PC-9 (cell line): ENCODE results near the gene DDAH2. TPM values are rescaled to one million over a fixed set of nuclear protein-coding genes. Genes with fewer than 3 reads are reported as not detected.

Experiments used
- BruUV-seq: library from RNA; stranded (reverse); fragments of 400-500 nt; replicated peaks from 2 replicates; lab custom pipeline; 2021; lab: Mats Ljungman, UMichigan
- CTCF ChIA-PET: fragments of 300-600 bp; sonication (Branson Sonifier 250); formaldehyde crosslinking; loops from one replicate; lab custom pipeline; 2022; ENCODE audit warnings: antibody characterized with exemption; lab: Charles Lee
- POLR2A ChIA-PET: fragments of 300-600 bp; sonication (Branson Sonifier 250); formaldehyde crosslinking; loops from one replicate; lab custom pipeline; 2022; ENCODE audit warnings: antibody characterized with exemption; ENCODE audit not compliant: unreplicated experiment; lab: Charles Lee
- DNase-seq, 2 experiments: peaks; one replicate each; pipeline versions ENCODE4 v3.0.0 to v3.0.0-alpha.2; 2015 to 2022; ENCODE audit warnings: mixed read lengths in 1 of 2
- H2AFZ ChIP-seq: fragments of 200-600 bp; sonication (generic); 2 replicates; pipeline ENCODE4 v1.8.1; 2017; ENCODE audit warnings: antibody characterized with exemption
- H3F3A ChIP-seq: fragments of 200-600 bp; sonication (generic); 2 replicates; pipeline ENCODE4 v1.8.1; 2017; ENCODE audit warnings: antibody characterized with exemption, mild to moderate bottlenecking, low read depth; ENCODE audit not compliant: insufficient read depth
- H3K27ac ChIP-seq: fragments of 200-600 bp; sonication (generic); 2 replicates; pipeline ENCODE4 v1.6.1; 2016; ENCODE audit warnings: mixed run types
- H3K27me3 ChIP-seq: fragments of 200-600 bp; sonication (generic); 2 replicates; pipeline ENCODE4 v1.6.1; 2016; ENCODE audit warnings: low read depth, mixed run types; ENCODE audit not compliant: insufficient read depth
- H3K36me3 ChIP-seq: fragments of 200-600 bp; sonication (generic); 2 replicates; pipeline ENCODE4 v1.6.1; 2016; ENCODE audit warnings: low read depth, mixed run types
- H3K4me1 ChIP-seq: fragments of 200-600 bp; sonication (generic); replicated peaks from 2 replicates; pipeline ENCODE4 v1.6.1; 2016; ENCODE audit warnings: mixed run types; ENCODE audit not compliant: insufficient read depth
- H3K4me2 ChIP-seq: fragments of 200-600 bp; sonication (generic); 2 replicates; pipeline ENCODE4 v1.6.1; 2017; ENCODE audit warnings: mixed run types
- H3K4me3 ChIP-seq: fragments of 200-600 bp; sonication (generic); 2 replicates; pipeline ENCODE4 v1.6.1; 2016; ENCODE audit warnings: mixed run types
- H3K79me2 ChIP-seq: fragments of 200-600 bp; sonication (generic); 2 replicates; pipeline ENCODE4 v1.6.1; 2017; ENCODE audit warnings: low read depth, mixed run types
- H3K9me2 ChIP-seq: fragments of 200-600 bp; sonication (generic); 2 replicates; pipeline ENCODE4 v1.8.1; 2017; ENCODE audit warnings: mild to moderate bottlenecking; ENCODE audit not compliant: insufficient read depth
- H3K9me3 ChIP-seq: fragments of 200-600 bp; sonication (generic); 2 replicates; pipeline ENCODE4 v1.8.1; 2016; ENCODE audit warnings: low read depth; ENCODE audit not compliant: insufficient read depth
- H4K20me1 ChIP-seq: fragments of 200-600 bp; sonication (generic); 2 replicates; pipeline ENCODE4 v1.8.1; 2017; ENCODE audit not compliant: insufficient read depth
- CTCF ChIP-seq: fragments of 200-600 bp; sonication (generic); conservative IDR thresholded peaks from 2 replicates; pipeline ENCODE4 v1.6.1; 2017; ENCODE audit warnings: mixed run types, antibody characterized with exemption, mild to moderate bottlenecking, moderate library complexity
- EZH2 ChIP-seq: fragments of 200-600 bp; sonication (generic); IDR thresholded peaks from 2 replicates; pipeline ENCODE4 v1.8.0; 2017; ENCODE audit warnings: antibody characterized with exemption, low read depth
- intact Hi-C: fragments of 100-400 bp; cut with micrococcal nuclease; formaldehyde crosslinking; loops from one replicate; pipeline ENCODE4 v1.10.0; 2022; ENCODE audit not compliant: unreplicated experiment
- total RNA-seq: library from RNA; stranded (reverse); gene quantifications from 2 replicates; pipeline ENCODE4 v1.2.3, GENCODE V29; 2021

Gene DDAH2
- total RNA-seq, 1 experiment from 2014 or later, result 58.3 TPM

- H3K27me3 ChIP-seq, result no peaks in the 10 kb centered on the region
- no peak overlapping the region; the same call in 1 of the 2 replicates for H3K4me2 ChIP-seq
- no peaks in the 10 kb centered on the region for H3K79me2 ChIP-seq
- TSS peak; percentile 39 for BruUV-seq
- H4K20me1 ChIP-seq, result no peaks in the 10 kb centered on the region
- peaks cover 31% of the 10 kb centered on the region; the same call in 1 of the 2 replicates for H3F3A ChIP-seq
- no peak overlapping the region for H3K4me3 ChIP-seq
- TF ChIP-seq EZH2 (no peak), CTCF (no peak)
- no peak for DNase-seq
- H3K9me3 ChIP-seq, result no peaks in the 10 kb centered on the region
- peaks cover 8% of the 10 kb centered on the region; the same call in 1 of the 2 replicates for H3K36me3 ChIP-seq
- no peak overlapping the region for H2AFZ ChIP-seq
- H3K4me1 ChIP-seq, result peaks cover 31% of the 10 kb centered on the region
- intact Hi-C loops, result loop anchor here (2.0 to 10.0 kb wide), 3 partner anchors 17 to 177 kb away; partner anchors contain the start of genes HSPA1A, HSPA1L, NELFE and SKIC2
- ChIA-PET POLR2A (interaction anchor here (0.5 to 0.9 kb wide), 3 partner anchors 13 to 123 kb away, joined by 3 read pairs; no protein-coding TSS in a partner anchor), CTCF (interaction anchor here (0.6 kb wide), 3 partner anchors 9 to 42 kb away, joined by 3 to 9 read pairs (median 4); no protein-coding TSS in a partner anchor)
- H3K27ac ChIP-seq, result peak overlapping the region; percentile 58
- no peaks in the 10 kb centered on the region for H3K9me2 ChIP-seq
Measured at GRCh38 chr6:31777667-31778050, 48.6 kb upstream of the DDAH2 start.

GRCh38 chr6:31776989-31777666, 48.0 kb upstream of the DDAH2 start, which contains the start of gene VWA7:
VWA7 (minus strand) TSS chr6:31777328; CDS start chr6:31776779, 549 bp downstream.
- H3K36me3 ChIP-seq, result peaks cover 6% of the 10 kb centered on the region; the same call in 1 of the 2 replicates
- POLR2A ChIA-PET, result interaction anchor here (0.5 to 0.9 kb wide), 3 partner anchors 14 to 124 kb away, joined by 3 read pairs; no protein-coding TSS in a partner anchor
- H3K27me3 ChIP-seq, result no peaks in the 10 kb centered on the region
- peak; percentile 76 to 89 for DNase-seq
- H3K9me3 ChIP-seq, result no peaks in the 10 kb centered on the region
- H3K4me1 ChIP-seq, result peaks cover 31% of the 10 kb centered on the region
- H3K79me2 ChIP-seq, result no peaks in the 10 kb centered on the region
- H3K4me3 ChIP-seq, result peak within 1 kb of the TSS; percentile 40; the same call in 1 of the 2 replicates
- intact Hi-C loops, result loop anchor here (2.0 to 10.0 kb wide), 3 partner anchors 18 to 178 kb away; partner anchors contain the start of genes HSPA1A, HSPA1L, NELFE and SKIC2
- peak within 1 kb of the TSS; percentile 58 for H3K27ac ChIP-seq
- no peak for TF ChIP-seq EZH2
- no peak for TF ChIP-seq CTCF
- CTCF ChIA-PET, result interaction anchor here (0.6 kb wide), 2 partner anchors 10 to 38 kb away, joined by 3 to 4 read pairs; no protein-coding TSS in a partner anchor
- H3F3A ChIP-seq, result peaks cover 31% of the 10 kb centered on the region; the same call in 1 of the 2 replicates
- no peaks in the 10 kb centered on the region for H3K9me2 ChIP-seq
- H3K4me2 ChIP-seq, result peak within 1 kb of the TSS; percentile 76
- no TSS peak for BruUV-seq
- no peak within 1 kb of the TSS for H2AFZ ChIP-seq
- H4K20me1 ChIP-seq, result no peaks in the 10 kb centered on the region

GRCh38 chr6:31776485-31776988, 47.4 kb upstream of the DDAH2 start:
- Histone ChIP-seq H3K4me2 (peak overlapping the region; percentile 76), H3F3A (peaks cover 31% of the 10 kb centered on the region; the same call in 1 of the 2 replicates), H3K9me3 (no peaks in the 10 kb centered on the region), H4K20me1 (no peaks in the 10 kb centered on the region), H3K79me2 (no peaks in the 10 kb centered on the region), H3K4me3 (peak overlapping the region; percentile 40; the same call in 1 of the 2 replicates), H3K36me3 (peaks cover 6% of the 10 kb centered on the region; the same call in 1 of the 2 replicates), H3K9me2 (no peaks in the 10 kb centered on the region), H3K27me3 (no peaks in the 10 kb centered on the region), H3K27ac (peak overlapping the region; percentile 58), H3K4me1 (peaks cover 31% of the 10 kb centered on the region), H2AFZ (no peak overlapping the region)
- DNase-seq, result no peak
- ChIA-PET POLR2A (interaction anchor here (0.6 kb wide), 1 partner anchor 74 kb away, joined by 5 read pairs; no protein-coding TSS in a partner anchor), CTCF (no interaction called here)
- TF ChIP-seq EZH2, result no peak
- no peak for TF ChIP-seq CTCF
- intact Hi-C loops, result loop anchor here (2.0 to 10.0 kb wide), 3 partner anchors 18 to 178 kb away; partner anchors contain the start of genes HSPA1A, HSPA1L, NELFE and SKIC2
- TSS peak; percentile 66 for BruUV-seq
